ENCODE measurements around the gene PPARD. TPM values are rescaled to one million over a fixed set of nuclear protein-coding genes. Genes with fewer than 3 reads are reported as not detected.
A peak's percentile ranks its signal among the peaks of the same experiment; 100 is the strongest.

The PPARD gene
- total RNA-seq, 2 experiments from 2014 or later = 23.1 to 23.4 TPM

GRCh38 chr6:35409245-35409644, 66.9 kb downstream of the PPARD start:
- Mint-ChIP-seq H3K27me3 (no peaks in the 10 kb centered on the region), H3K36me3 (ENCODE audit: low read depth) (peaks cover 13% of the 10 kb centered on the region), H3K4me3 (no peak overlapping the region), H3K9me3 (no peaks in the 10 kb centered on the region), H3K27ac (no peak overlapping the region), H3K4me1 (peaks cover 20% of the 10 kb centered on the region)
- POLR2A ChIA-PET = no interaction called here
- CTCF ChIA-PET = interaction anchor here (0.7 to 1.0 kb wide), 3 partner anchors 60 to 1350 kb away, joined by 3 read pairs; no protein-coding TSS in a partner anchor
- DNase-seq = no peak

GRCh38 chr6:35410131-35410530, 67.8 kb downstream of the PPARD start:
- H3K4me3 Mint-ChIP-seq = no peak overlapping the region

GRCh38 chr6:35411066-35411465, 68.7 kb downstream of the PPARD start:
- Mint-ChIP-seq H3K4me3 (no peak overlapping the region), H3K9me3 (no peaks in the 10 kb centered on the region), H3K27ac (peak overlapping the region; percentile 66), H3K36me3 (ENCODE audit: low read depth) (peaks cover 18% of the 10 kb centered on the region), H3K4me1 (peaks cover 31% of the 10 kb centered on the region), H3K27me3 (no peaks in the 10 kb centered on the region)
- ChIA-PET CTCF (interaction anchor here (1.2 kb wide), 1 partner anchor 9 kb away, joined by 4 read pairs; no protein-coding TSS in a partner anchor), POLR2A (interaction anchor here (1.0 to 1.2 kb wide), 2 partner anchors 8 to 11 kb away, joined by 3 read pairs; no protein-coding TSS in a partner anchor)
- DNase-seq = peak; percentile 44

More at GRCh38 chr6:35410131-35410530, 67.8 kb downstream of the PPARD start:
- Mint-ChIP-seq H3K27me3 (no peaks in the 10 kb centered on the region), H3K9me3 (no peaks in the 10 kb centered on the region), H3K36me3 (ENCODE audit: low read depth) (peaks cover 13% of the 10 kb centered on the region), H3K4me1 (peaks cover 25% of the 10 kb centered on the region), H3K27ac (no peak overlapping the region)
- no peak for DNase-seq
- ChIA-PET CTCF (no interaction called here), POLR2A (no interaction called here)

GRCh38 chr6:35412102-35412501, 69.7 kb downstream of the PPARD start:
- Mint-ChIP-seq H3K27ac (no peak overlapping the region), H3K4me1 (peaks cover 31% of the 10 kb centered on the region), H3K36me3 (ENCODE audit: low read depth) (peaks cover 22% of the 10 kb centered on the region), H3K27me3 (no peaks in the 10 kb centered on the region), H3K4me3 (no peak overlapping the region), H3K9me3 (no peaks in the 10 kb centered on the region)
- no peak for DNase-seq
- POLR2A ChIA-PET = no interaction called here
- CTCF ChIA-PET = no interaction called here

GRCh38 chr6:35413911-35414310, 71.6 kb downstream of the PPARD start:
- H3K27me3 Mint-ChIP-seq = no peaks in the 10 kb centered on the region

GRCh38 chr6:35415065-35415891, 72.9 kb downstream of the PPARD start:
- peak; percentile 40 for DNase-seq
- ChIA-PET POLR2A (interaction anchor here (1.0 kb wide), 1 partner anchor 73 kb away, joined by 5 read pairs; the partner anchor contains the start of gene PPARD), CTCF (interaction anchor here (1.2 to 2.4 kb wide), 4 partner anchors 20 to 118 kb away, joined by 3 to 13 read pairs (median 6); partner anchors contain the start of genes DEF6 and PPARD)
- Mint-ChIP-seq H3K27ac (peak overlapping the region; percentile 52), H3K36me3 (ENCODE audit: low read depth) (peaks cover 26% of the 10 kb centered on the region), H3K9me3 (no peaks in the 10 kb centered on the region), H3K27me3 (no peaks in the 10 kb centered on the region), H3K4me1 (peaks cover 50% of the 10 kb centered on the region), H3K4me3 (no peak overlapping the region)

More at GRCh38 chr6:35413911-35414310, 71.6 kb downstream of the PPARD start:
- no peak for DNase-seq
- H3K4me3 Mint-ChIP-seq = no peak overlapping the region
- ChIA-PET POLR2A (no interaction called here), CTCF (interaction anchor here (0.7 to 2.4 kb wide), 3 partner anchors 16 to 72 kb away, joined by 3 to 13 read pairs (median 3); partner anchors contain the start of gene PPARD)
- no peak overlapping the region for H3K27ac Mint-ChIP-seq
- H3K4me1 Mint-ChIP-seq = peaks cover 44% of the 10 kb centered on the region
- peaks cover 26% of the 10 kb centered on the region for H3K36me3 Mint-ChIP-seq (ENCODE audit: low read depth)
- H3K9me3 Mint-ChIP-seq = no peaks in the 10 kb centered on the region

- H3K4me3 Mint-ChIP-seq = no peak overlapping the region
- H3K27me3 Mint-ChIP-seq = no peaks in the 10 kb centered on the region
- peaks cover 36% of the 10 kb centered on the region for H3K4me1 Mint-ChIP-seq
- no peaks in the 10 kb centered on the region for H3K9me3 Mint-ChIP-seq
- POLR2A ChIA-PET = interaction anchor here (1.8 to 3.3 kb wide), 3 partner anchors 24 to 50 kb away, joined by 6 to 10 read pairs (median 7); partner anchors contain the start of gene RPL10A
- H3K36me3 Mint-ChIP-seq (ENCODE audit: low read depth) = peaks cover 21% of the 10 kb centered on the region
- CTCF ChIA-PET = interaction anchor here (1.8 to 4.1 kb wide), 2 partner anchors 32 to 76 kb away, joined by 6 to 32 read pairs; partner anchors contain the start of genes FANCE and PPARD
- peak; percentile 20 for DNase-seq
- H3K27ac Mint-ChIP-seq = peak overlapping the region; percentile 62
Measured at GRCh38 chr6:35417979-35418661, 75.8 kb downstream of the PPARD start.

- Mint-ChIP-seq H3K4me3 (no peak overlapping the region), H3K27ac (peak overlapping the region; percentile 56), H3K9me3 (no peaks in the 10 kb centered on the region), H3K4me1 (peaks cover 36% of the 10 kb centered on the region), H3K36me3 (ENCODE audit: low read depth) (peaks cover 17% of the 10 kb centered on the region), H3K27me3 (no peaks in the 10 kb centered on the region)
- ChIA-PET CTCF (interaction anchor here (0.7 to 4.1 kb wide), 12 partner anchors 8 to 316 kb away, joined by 3 to 32 read pairs (median 4); partner anchors contain the start of genes DEF6, FANCE and PPARD), POLR2A (interaction anchor here (0.7 to 3.3 kb wide), 5 partner anchors 8 to 49 kb away, joined by 3 to 10 read pairs (median 6); partner anchors contain the start of gene RPL10A)
- DNase-seq = peak; percentile 38
Measured at GRCh38 chr6:35419417-35419816, 77.1 kb downstream of the PPARD start.

GRCh38 chr6:35419961-35420360, 77.6 kb downstream of the PPARD start:
- H3K9me3 Mint-ChIP-seq = no peaks in the 10 kb centered on the region
- DNase-seq = no peak
- no peak overlapping the region for H3K4me3 Mint-ChIP-seq
- H3K36me3 Mint-ChIP-seq (ENCODE audit: low read depth) = peaks cover 17% of the 10 kb centered on the region
- POLR2A ChIA-PET = interaction anchor here (0.7 to 3.3 kb wide), 4 partner anchors 13 to 587 kb away, joined by 3 to 10 read pairs (median 6); partner anchors contain the start of gene RPL10A
- H3K27me3 Mint-ChIP-seq = no peaks in the 10 kb centered on the region
- CTCF ChIA-PET = interaction anchor here (1.0 to 4.1 kb wide), 12 partner anchors 9 to 316 kb away, joined by 3 to 32 read pairs (median 4); partner anchors contain the start of genes DEF6, FANCE and PPARD
- H3K4me1 Mint-ChIP-seq = peaks cover 32% of the 10 kb centered on the region
- no peak overlapping the region for H3K27ac Mint-ChIP-seq

- H3K4me1 Mint-ChIP-seq = no peaks in the 10 kb centered on the region
- no peak overlapping the region for H3K27ac Mint-ChIP-seq
- H3K9me3 Mint-ChIP-seq = peaks cover 18% of the 10 kb centered on the region
- no peak overlapping the region for H3K4me3 Mint-ChIP-seq
- ChIA-PET CTCF (no interaction called here), POLR2A (no interaction called here)
- DNase-seq = no peak
- H3K27me3 Mint-ChIP-seq = no peaks in the 10 kb centered on the region
- peaks cover 40% of the 10 kb centered on the region for H3K36me3 Mint-ChIP-seq (ENCODE audit: low read depth)
Measured at GRCh38 chr6:35425284-35425683, 82.9 kb downstream of the PPARD start.

GRCh38 chr6:35426074-35426473, 83.7 kb downstream of the PPARD start:
- Mint-ChIP-seq H3K36me3 (ENCODE audit: low read depth) (peaks cover 37% of the 10 kb centered on the region), H3K27me3 (no peaks in the 10 kb centered on the region), H3K9me3 (peaks cover 19% of the 10 kb centered on the region), H3K27ac (no peak overlapping the region), H3K4me3 (no peak overlapping the region), H3K4me1 (no peaks in the 10 kb centered on the region)
- no peak for DNase-seq
- ChIA-PET CTCF (no interaction called here), POLR2A (no interaction called here)

GRCh38 chr6:35427435-35427834, 85.1 kb downstream of the PPARD start:
- no peak overlapping the region for H3K4me3 Mint-ChIP-seq
- ChIA-PET POLR2A (no interaction called here), CTCF (no interaction called here)
- H3K27ac Mint-ChIP-seq = no peak overlapping the region
- H3K27me3 Mint-ChIP-seq = no peaks in the 10 kb centered on the region
- H3K36me3 Mint-ChIP-seq (ENCODE audit: low read depth) = peaks cover 37% of the 10 kb centered on the region
- DNase-seq = no peak
- no peaks in the 10 kb centered on the region for H3K4me1 Mint-ChIP-seq
- peaks cover 19% of the 10 kb centered on the region for H3K9me3 Mint-ChIP-seq
